B cell (primary cell): Measurements from ENCODE around the gene NHERF2. TPM values are rescaled to one million over a fixed set of nuclear protein-coding genes. Genes with fewer than 3 reads are reported as not detected.

Experiments
- ATAC-seq: fragments of 200-7000 bp; cut with Tn5 transposase; one replicate; pipeline ENCODE4 v1.10.0; 2021; ENCODE audit warnings: low read depth, mild to moderate bottlenecking, moderate number of reproducible peaks, moderate library complexity
- CTCF ChIA-PET: fragments of 350-600 bp; sonication (Branson Sonifier 250); formaldehyde crosslinking; loops from one replicate; lab custom pipeline; 2021; ENCODE audit warnings: antibody characterized with exemption, inconsistent platforms; lab: Charles Lee
- POLR2A ChIA-PET: fragments of 350-600 bp; sonication (Branson Sonifier 250); formaldehyde crosslinking; loops from one replicate; lab custom pipeline; 2021; ENCODE audit warnings: antibody characterized with exemption; lab: Charles Lee
- DNase-seq: peaks from one replicate; pipeline ENCODE4 v3.0.0; 2013
- H2AFZ ChIP-seq: 2 replicates; pipeline ENCODE4 v1.6.1; 2012; ENCODE audit warnings: mild to moderate bottlenecking, low read depth, low read length; ENCODE audit not compliant: insufficient read depth, poor library complexity, severe bottlenecking
- H3K27ac ChIP-seq, 2 donors: 1 replicate in 1 of 2; 2 replicates in 1 of 2; pipeline ENCODE4 v1.5.1; 2012 to 2013; ENCODE audit warnings: low read length in 2 of 2, mild to moderate bottlenecking in 2 of 2, moderate library complexity in 1 of 2
- H3K27me3 ChIP-seq, 4 experiments: fragments of 200-600 bp in 1 of 4; sonication (generic) in 1 of 4; replicated peaks in 1 of 4; 1 replicate in 2 of 4; 2 replicates in 2 of 4; pipeline versions ENCODE4 v1.6.1 to v1.7.0; 2013 to 2016; ENCODE audit warnings: low read length in 3 of 4, mild to moderate bottlenecking in 2 of 4, mixed read lengths in 1 of 4, moderate library complexity in 1 of 4; ENCODE audit not compliant: insufficient read depth in 4 of 4, control insufficient read depth in 3 of 4; ENCODE audit errors: control extremely low read depth in 1 of 4
- H3K36me3 ChIP-seq, 2 experiments: replicated peaks in 1 of 2; 1 replicate in 1 of 2; 2 replicates in 1 of 2; pipeline versions ENCODE4 v1.6.1 to v1.7.1; 2013; ENCODE audit warnings: low read length in 1 of 2; ENCODE audit not compliant: insufficient read depth in 2 of 2, control insufficient read depth in 1 of 2; ENCODE audit errors: control extremely low read depth in 1 of 2, extremely low read depth in 1 of 2
- H3K4me1 ChIP-seq, 2 donors: fragments of 200-600 bp in 1 of 2; sonication (generic) in 1 of 2; 1 replicate in 1 of 2; 2 replicates in 1 of 2; pipeline versions ENCODE4 v1.5.1 to v1.6.1; 2013 to 2017; ENCODE audit warnings: low read length in 2 of 2; ENCODE audit not compliant: control insufficient read depth in 2 of 2, insufficient read depth in 2 of 2
- H3K4me2 ChIP-seq: replicated peaks from 2 replicates; pipeline ENCODE3; 2012; ENCODE audit warnings: mild to moderate bottlenecking, low read depth, low read length; ENCODE audit not compliant: poor library complexity, severe bottlenecking
- H3K4me3 ChIP-seq, 5 experiments: fragments of 200-600 bp in 1 of 5; sonication (generic) in 1 of 5; 1 replicate in 3 of 5; 2 replicates in 2 of 5; pipeline versions ENCODE4 v1.5.1 to v1.7.0; 2011 to 2016; ENCODE audit warnings: low read length in 4 of 5, mild to moderate bottlenecking in 4 of 5, low read depth in 2 of 5, control low read depth in 1 of 5, moderate library complexity in 1 of 5; ENCODE audit not compliant: insufficient read depth in 1 of 5; ENCODE audit errors: control extremely low read depth in 1 of 5, extremely low read depth in 1 of 5
- H3K79me2 ChIP-seq: fragments of 200-600 bp; sonication (generic); one replicate; pipeline ENCODE4 v1.6.0; 2016; ENCODE audit warnings: low read length; ENCODE audit not compliant: control insufficient read depth, insufficient read depth
- H3K9ac ChIP-seq: fragments of 200-600 bp; sonication (generic); 2 replicates; pipeline ENCODE4 v1.6.1; 2017; ENCODE audit warnings: mild to moderate bottlenecking, low read length, moderate library complexity
- H3K9me3 ChIP-seq, 3 donors: one replicate each; pipeline versions ENCODE4 v1.6.1 to v1.7.1; 2013; ENCODE audit warnings: low read length in 2 of 3; ENCODE audit not compliant: control insufficient read depth in 2 of 3, insufficient read depth in 1 of 3; ENCODE audit errors: control extremely low read depth in 1 of 3
- H4K20me1 ChIP-seq: 2 replicates; pipeline ENCODE4 v1.6.0; 2012; ENCODE audit warnings: mild to moderate bottlenecking, low read length; ENCODE audit not compliant: insufficient read depth, control insufficient read depth, poor library complexity, severe bottlenecking
- H3K27ac Mint-ChIP-seq: one replicate; pipeline ENCODE4 v1.8.0; 2021; ENCODE audit warnings: mixed read lengths
- H3K27me3 Mint-ChIP-seq: one replicate; pipeline ENCODE4 v1.8.0; 2021; ENCODE audit warnings: mixed read lengths
- H3K4me1 Mint-ChIP-seq: one replicate; pipeline ENCODE4 v1.8.0; 2021; ENCODE audit warnings: mixed read lengths
- H3K4me3 Mint-ChIP-seq: one replicate; pipeline ENCODE4 v1.8.0; 2021; ENCODE audit warnings: mixed read lengths
- H3K9me3 Mint-ChIP-seq: one replicate; pipeline ENCODE4 v1.8.0; 2022; ENCODE audit warnings: mixed read lengths; ENCODE audit not compliant: insufficient read depth
- CTCF ChIP-seq: fragments of 200-600 bp; IDR thresholded peaks from one replicate; pipeline ENCODE4 v1.8.0; 2022; ENCODE audit warnings: antibody characterized with exemption, mild to moderate bottlenecking
- EZH2 ChIP-seq: IDR thresholded peaks from 2 replicates; pipeline ENCODE4 v1.6.1; 2012; ENCODE audit warnings: borderline replicate concordance, low read depth, mild to moderate bottlenecking, moderate library complexity, low read length; ENCODE audit not compliant: insufficient read depth, poor library complexity, severe bottlenecking
- WGBS: methylation state at CpG from one replicate; pipeline ENCODE4 v1.1.5; 2013; ENCODE audit warnings: missing lambda C conversion rate; ENCODE audit not compliant: insufficient coverage; 5-methylcytosine and 5-hydroxymethylcytosine counted together
- intact Hi-C: fragments of 100-400 bp; cut with micrococcal nuclease; formaldehyde crosslinking; loops from one replicate; pipeline ENCODE4 v1.10.0; 2022
- polyA plus RNA-seq: library from polyadenylated mRNA; depleted of rRNA; stranded (reverse); fragments of >200 nt; gene quantifications from 2 replicates; pipeline ENCODE4 v1.2.3, GENCODE V29; 2012
- total RNA-seq, 2 donors: library from RNA; stranded (reverse); fragments of 120-200 nt in 1 of 2; gene quantifications; 1 replicate in 1 of 2; 2 replicates in 1 of 2; pipeline versions ENCODE4 v1.2.3 to v1.2.4, GENCODE V29; 2013 to 2022

NHERF2 gene
- total and polyA plus RNA-seq, 2 donors (not counting 1 experiment from before 2014, with no cell fraction given): 1.8 to 2.2 TPM

- Histone ChIP-seq H3K4me1 (peaks cover 6 to 11% of the 10 kb centered on the region in 2 donors), H3K4me3 (no peak overlapping the region), H3K9ac (no peak overlapping the region), H3K27ac (no peak overlapping the region), H3K36me3 (peaks cover 0 to 49% of the 10 kb centered on the region in 2 experiments), H3K27me3 (no peaks in the 10 kb centered on the region), H3K4me2 (no peak overlapping the region), H3K79me2 (peaks cover 28% of the 10 kb centered on the region), H3K9me3 (no peaks in the 10 kb centered on the region), H2AFZ (no peak overlapping the region), H4K20me1 (peaks cover 46% of the 10 kb centered on the region)
- Mint-ChIP-seq H3K9me3 (no peaks in the 10 kb centered on the region), H3K27me3 (no peaks in the 10 kb centered on the region), H3K4me1 (peaks cover 10% of the 10 kb centered on the region), H3K4me3 (no peak overlapping the region), H3K27ac (no peak overlapping the region)
- no peak for DNase-seq
- intact Hi-C loops: loop anchor here (10.0 kb wide), 1 partner anchor 55 kb away; the partner anchor contains the start of gene MSRB1
- WGBS: 98% methylated on average over 24 of the region's 28 CpGs
- no peak for TF ChIP-seq CTCF
- TF ChIP-seq EZH2: no peak
- ChIA-PET POLR2A (interaction anchor here (0.5 kb wide), 1 partner anchor 156 kb away, joined by 4 read pairs; no protein-coding TSS in a partner anchor), CTCF (interaction anchor here (1.1 kb wide), 1 partner anchor 501 kb away, joined by 3 read pairs; no protein-coding TSS in a partner anchor)
- no peak for ATAC-seq
Measured at GRCh38 chr16:1999866-2000514, 26.7 kb upstream of the NHERF2 start.

GRCh38 chr16:2001035-2001434 is 25.7 kb upstream of the NHERF2 start:
- no peak for TF ChIP-seq EZH2
- no peak for TF ChIP-seq CTCF
- H3K4me3 Mint-ChIP-seq: no peak overlapping the region
- Histone ChIP-seq H3K9ac (no peak overlapping the region), H3K4me1 (peaks cover 12 to 19% of the 10 kb centered on the region in 2 donors), H3K4me3 (no peak overlapping the region), H3K27me3 (no peaks in the 10 kb centered on the region), H3K27ac (no peak overlapping the region), H3K79me2 (peaks cover 38% of the 10 kb centered on the region), H4K20me1 (peaks cover 56% of the 10 kb centered on the region), H3K9me3 (no peaks in the 10 kb centered on the region), H3K4me2 (no peak overlapping the region), H3K36me3 (peaks cover 0 to 49% of the 10 kb centered on the region in 2 experiments), H2AFZ (no peak overlapping the region)
- peaks cover 16% of the 10 kb centered on the region for H3K4me1 Mint-ChIP-seq
- intact Hi-C loops: no loop called here
- H3K27me3 Mint-ChIP-seq: no peaks in the 10 kb centered on the region
- WGBS: 98% methylated on average over 14 of the region's 19 CpGs
- H3K27ac Mint-ChIP-seq: no peak overlapping the region
- ATAC-seq: no peak
- DNase-seq: no peak
- CTCF ChIA-PET: interaction anchor here (1.1 kb wide), 1 partner anchor 500 kb away, joined by 3 read pairs; no protein-coding TSS in a partner anchor
- POLR2A ChIA-PET: no interaction called here
- H3K9me3 Mint-ChIP-seq: no peaks in the 10 kb centered on the region
